ENCODE data around the gene ACOT13. TPM values are rescaled to one million over a fixed set of nuclear protein-coding genes. Genes with fewer than 3 reads are reported as not detected.
"Not testable (repeated sequence)": the region's sequence is repeated elsewhere in the genome, so short reads cannot be mapped to it uniquely, and the experiment has no call there.

The ACOT13 gene
- total and polyA plus RNA-seq, 2 experiments from 2014 or later, result 30.1 to 61.6 TPM

- no peaks in the 10 kb centered on the region for H4K20me1 ChIP-seq (ENCODE audit: insufficient read depth, poor library complexity, severe bottlenecking)
- no peaks in the 10 kb centered on the region for H3K9me3 ChIP-seq (ENCODE audit: low read depth)
- H3K4me2 ChIP-seq, result no peak overlapping the region
- no peak for TF ChIP-seq EZH2phosphoT487 (IDR thresholded peaks at IDR 0.05; ENCODE audit: low read depth, severe bottlenecking, unreplicated experiment)
- TF ChIP-seq EZH2 (IDR thresholded peaks at IDR 0.05; ENCODE audit: borderline replicate concordance), result no peak
- TF ChIP-seq CTCF (IDR thresholded peaks at IDR 0.05; ENCODE audit: poor library complexity), result no peak
- no peaks in the 10 kb centered on the region for H3K9me2 ChIP-seq (replicated peaks; ENCODE audit: insufficient read depth)
- H3K4me1 ChIP-seq (ENCODE audit: insufficient read depth), result no peaks in the 10 kb centered on the region
- no peak overlapping the region for H2AFZ ChIP-seq
- no peak overlapping the region for H3K4me3 ChIP-seq
- no peaks in the 10 kb centered on the region for H3K27me3 ChIP-seq
- H3K79me2 ChIP-seq, result no peaks in the 10 kb centered on the region
- no peaks in the 10 kb centered on the region for H3K36me3 ChIP-seq (replicated peaks; ENCODE audit: insufficient read depth, low read depth)
- H3K27ac ChIP-seq, result no peak overlapping the region
- 89% methylated on average over 5 of the region's 5 CpGs for WGBS (ENCODE audit: low lambda C conversion rate, missing lambda C conversion rate)
- DNase-seq (ENCODE audit: low spot score), result no peak
These were observed 78.0 kb downstream of the ACOT13 start for GRCh38 chr6:24744911-24745310.

GRCh38 chr6:24749297-24749696 lies 82.4 kb downstream of the ACOT13 start:
- H3K27ac ChIP-seq, result no peak overlapping the region
- WGBS (ENCODE audit: low lambda C conversion rate, missing lambda C conversion rate), result 94% methylated on average over 3 of the region's 3 CpGs
- no peaks in the 10 kb centered on the region for H4K20me1 ChIP-seq (ENCODE audit: insufficient read depth, poor library complexity, severe bottlenecking)
- DNase-seq (ENCODE audit: low spot score), result no peak
- H3K9me2 ChIP-seq (replicated peaks; ENCODE audit: insufficient read depth), result no peaks in the 10 kb centered on the region
- H3K4me3 ChIP-seq, result no peak overlapping the region
- H3K79me2 ChIP-seq, result no peaks in the 10 kb centered on the region
- no peaks in the 10 kb centered on the region for H3K36me3 ChIP-seq (replicated peaks; ENCODE audit: insufficient read depth, low read depth)
- no peaks in the 10 kb centered on the region for H3K4me1 ChIP-seq (ENCODE audit: insufficient read depth)
- no peak overlapping the region for H2AFZ ChIP-seq
- H3K9me3 ChIP-seq (ENCODE audit: low read depth), result no peaks in the 10 kb centered on the region
- H3K4me2 ChIP-seq, result no peak overlapping the region
- H3K27me3 ChIP-seq, result no peaks in the 10 kb centered on the region
- TF ChIP-seq CTCF (IDR thresholded peaks at IDR 0.05; ENCODE audit: poor library complexity), result no peak
- TF ChIP-seq EZH2 (IDR thresholded peaks at IDR 0.05; ENCODE audit: borderline replicate concordance), result no peak
- no peak for TF ChIP-seq EZH2phosphoT487 (IDR thresholded peaks at IDR 0.05; ENCODE audit: low read depth, severe bottlenecking, unreplicated experiment)

GRCh38 chr6:24750878-24751277 lies 84.0 kb downstream of the ACOT13 start:
- not testable (repeated sequence) for H3K36me3 ChIP-seq (replicated peaks; ENCODE audit: insufficient read depth, low read depth); H3K27ac ChIP-seq; H3K4me3 ChIP-seq; H3K4me1 ChIP-seq (ENCODE audit: insufficient read depth); H3K4me2 ChIP-seq; H3K27me3 ChIP-seq; DNase-seq (ENCODE audit: low spot score); H3K79me2 ChIP-seq; H4K20me1 ChIP-seq (ENCODE audit: insufficient read depth, poor library complexity, severe bottlenecking); H3K9me3 ChIP-seq (ENCODE audit: low read depth); H2AFZ ChIP-seq; H3K9me2 ChIP-seq (replicated peaks; ENCODE audit: insufficient read depth)
- whole genome bisulfite sequencing (ENCODE audit: low lambda C conversion rate, missing lambda C conversion rate), result 92% methylated on average over 3 of the region's 3 CpGs

GRCh38 chr6:24752503-24752902 lies 85.6 kb downstream of the ACOT13 start:
- Histone ChIP-seq H3K36me3 (replicated peaks; ENCODE audit: insufficient read depth, low read depth) (no peaks in the 10 kb centered on the region), H3K4me2 (no peak overlapping the region), H3K9me2 (replicated peaks; ENCODE audit: insufficient read depth) (no peaks in the 10 kb centered on the region), H3K27me3 (no peaks in the 10 kb centered on the region), H3K4me1 (ENCODE audit: insufficient read depth) (no peaks in the 10 kb centered on the region), H3K9me3 (ENCODE audit: low read depth) (no peaks in the 10 kb centered on the region), H3K79me2 (no peaks in the 10 kb centered on the region), H2AFZ (no peak overlapping the region), H3K4me3 (no peak overlapping the region), H4K20me1 (ENCODE audit: insufficient read depth, poor library complexity, severe bottlenecking) (no peaks in the 10 kb centered on the region), H3K27ac (no peak overlapping the region)
- TF ChIP-seq EZH2 (IDR thresholded peaks at IDR 0.05; ENCODE audit: borderline replicate concordance) (no peak), CTCF (IDR thresholded peaks at IDR 0.05; ENCODE audit: poor library complexity) (no peak)
- 77% methylated on average over 2 of the region's 2 CpGs for WGBS (ENCODE audit: low lambda C conversion rate, missing lambda C conversion rate)
- DNase-seq (ENCODE audit: low spot score), result no peak

Data from hepatocyte (in vitro differentiated cells).